HCEC 1CT (cell line): ENCODE results near the gene EXOC6B.

ENCODE experiments used
- DNase-seq: peaks from one replicate; pipeline ENCODE4 v3.0.0-alpha.2; 2017

The EXOC6B gene

DNA sequence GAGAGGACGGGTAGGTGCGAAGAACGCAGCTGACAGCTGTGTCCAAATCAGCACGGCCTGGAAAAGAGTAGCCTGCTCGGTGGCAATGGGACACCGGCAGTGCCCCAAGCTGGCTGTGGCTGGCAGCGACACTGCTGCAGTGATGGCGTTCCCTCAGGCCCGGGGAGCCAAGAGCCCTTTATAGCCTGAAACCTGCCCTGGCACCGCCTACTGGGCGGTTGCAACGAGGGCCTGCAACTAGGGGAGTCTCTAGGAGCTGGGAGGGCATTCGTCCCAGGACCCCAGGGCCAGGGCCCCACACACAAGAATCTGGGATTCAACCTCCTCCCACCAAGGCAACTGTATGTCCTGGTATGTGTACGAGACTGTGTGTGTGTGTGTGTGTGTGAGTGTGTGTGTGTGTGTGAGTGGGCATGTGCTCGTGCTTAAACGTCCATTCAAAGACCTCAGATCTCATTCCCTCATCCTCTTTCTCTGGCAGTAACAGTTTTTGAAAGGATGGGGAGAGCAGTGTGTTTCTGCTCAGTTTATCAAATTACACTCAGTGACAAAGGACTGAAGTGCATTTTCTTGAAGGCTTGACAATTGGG lies 671.4 kb downstream of the EXOC6B start:
- no peak for DNase-seq

DNA sequence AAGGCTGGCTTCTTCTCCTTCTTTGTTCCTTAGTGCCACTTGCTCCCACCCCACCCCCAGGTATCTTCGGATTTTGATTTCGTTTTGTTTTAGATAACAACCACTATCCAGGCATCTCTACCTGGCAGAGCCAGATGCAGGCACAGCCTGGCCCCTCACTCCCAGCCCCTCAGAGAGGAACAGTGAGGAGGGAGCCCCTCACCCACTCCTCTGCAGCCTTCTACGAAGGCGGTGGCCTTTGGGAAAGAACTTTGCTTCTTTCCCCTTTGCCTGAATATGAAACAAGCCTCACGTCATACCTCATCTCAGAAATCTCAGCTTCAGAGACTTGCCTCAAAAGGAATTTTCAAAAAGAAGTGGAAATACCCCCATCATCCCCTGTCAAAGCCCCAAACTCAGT lies 671.9 kb downstream of the EXOC6B start:
- DNase-seq, result no peak

DNA sequence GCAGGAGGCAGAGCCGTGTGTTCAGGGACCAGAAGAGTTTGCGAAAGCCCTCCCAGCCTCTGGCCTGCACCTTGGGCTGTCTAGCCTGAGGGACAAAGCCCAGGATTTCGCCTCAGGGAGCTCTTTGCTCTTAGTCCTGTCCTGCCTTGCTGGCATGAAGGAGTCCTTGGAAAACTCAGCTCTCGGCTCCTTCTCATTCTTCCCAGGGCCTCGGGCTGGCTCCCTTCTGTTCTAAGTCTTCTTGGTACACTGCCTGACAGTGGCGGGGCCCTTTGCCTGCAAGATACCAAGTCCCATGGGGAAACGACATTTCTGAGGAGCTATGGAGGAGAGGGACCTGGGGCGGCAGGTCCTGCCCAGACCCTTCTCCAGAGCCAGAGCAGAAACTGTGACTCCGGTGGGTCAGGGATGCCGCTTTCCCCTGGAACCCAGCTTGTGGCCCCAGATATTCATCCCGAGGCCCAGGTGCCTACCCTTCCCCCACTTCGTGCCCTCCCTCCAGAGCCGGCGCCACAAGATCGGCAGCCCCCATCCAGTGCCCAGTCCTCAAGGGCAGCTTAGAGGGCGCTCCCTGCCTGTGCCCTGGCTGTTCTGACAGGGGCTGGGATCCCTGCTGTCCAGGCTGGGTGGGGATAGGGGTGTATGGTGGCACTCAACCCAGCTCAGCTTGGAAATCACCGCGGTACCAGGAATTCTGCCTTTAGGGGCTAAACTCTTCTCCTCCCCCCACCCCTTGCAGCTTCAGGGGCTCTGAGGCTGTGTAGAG lies 672.6 kb downstream of the EXOC6B start:
- DNase-seq, result no peak

DNA sequence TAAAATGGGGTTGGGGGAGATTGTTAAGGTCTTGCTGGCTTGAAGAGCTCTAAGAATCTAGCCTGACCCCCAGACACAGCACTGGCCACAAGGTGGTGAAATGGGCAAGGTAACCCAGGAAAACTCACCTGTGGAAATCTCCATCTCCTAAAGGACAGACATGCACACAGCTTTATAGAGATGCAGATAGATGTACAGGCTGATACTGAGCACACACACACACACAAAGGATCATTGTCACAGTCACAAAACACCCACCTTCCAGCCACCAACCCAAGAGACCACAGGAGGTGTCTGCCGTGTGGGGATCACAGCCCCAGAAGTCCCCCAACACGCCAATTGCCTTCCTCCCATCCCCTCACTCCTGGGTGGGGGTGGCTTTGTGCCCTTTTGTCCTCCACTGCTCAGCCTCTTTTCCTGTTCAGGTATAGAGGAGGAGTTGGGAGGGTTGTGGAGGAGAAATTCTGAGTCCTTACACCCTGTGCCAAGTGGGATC lies 674.9 kb downstream of the EXOC6B start:
- no peak for DNase-seq

DNA sequence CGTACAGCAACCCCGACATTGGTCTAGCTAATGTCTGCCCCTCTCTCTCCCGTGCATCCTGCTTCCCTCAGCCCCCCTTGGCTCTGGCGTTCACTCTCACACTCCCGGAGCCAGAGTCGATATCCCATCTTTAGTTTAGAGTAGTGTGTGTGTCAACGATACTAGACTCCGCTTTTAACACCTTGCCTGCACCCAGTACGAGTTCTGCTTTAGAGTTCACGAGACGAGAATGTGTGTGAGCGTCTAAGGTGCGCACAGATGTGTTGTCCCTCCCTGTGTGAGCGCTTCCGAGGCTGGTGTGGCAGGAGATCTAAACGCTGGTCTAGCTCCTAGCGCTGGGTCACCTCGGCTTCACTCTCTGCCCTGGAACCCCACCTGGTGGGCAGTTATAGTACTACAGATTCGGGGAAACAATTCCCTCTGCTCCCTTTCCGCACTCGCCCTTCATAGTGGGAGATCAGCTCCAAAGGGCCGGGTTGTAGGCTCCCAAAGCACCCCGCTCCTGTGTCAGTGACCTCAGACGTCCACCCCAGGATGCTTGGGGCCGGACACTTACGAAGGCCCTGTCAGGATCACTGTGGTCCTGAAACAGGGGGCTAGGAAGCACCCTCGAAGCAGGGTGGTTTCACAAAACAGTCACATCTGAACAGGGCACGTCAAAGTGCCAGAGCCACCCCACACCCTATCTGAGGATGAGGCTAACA lies 675.5 kb downstream of the EXOC6B start:
- peak; percentile 60 for DNase-seq

DNA sequence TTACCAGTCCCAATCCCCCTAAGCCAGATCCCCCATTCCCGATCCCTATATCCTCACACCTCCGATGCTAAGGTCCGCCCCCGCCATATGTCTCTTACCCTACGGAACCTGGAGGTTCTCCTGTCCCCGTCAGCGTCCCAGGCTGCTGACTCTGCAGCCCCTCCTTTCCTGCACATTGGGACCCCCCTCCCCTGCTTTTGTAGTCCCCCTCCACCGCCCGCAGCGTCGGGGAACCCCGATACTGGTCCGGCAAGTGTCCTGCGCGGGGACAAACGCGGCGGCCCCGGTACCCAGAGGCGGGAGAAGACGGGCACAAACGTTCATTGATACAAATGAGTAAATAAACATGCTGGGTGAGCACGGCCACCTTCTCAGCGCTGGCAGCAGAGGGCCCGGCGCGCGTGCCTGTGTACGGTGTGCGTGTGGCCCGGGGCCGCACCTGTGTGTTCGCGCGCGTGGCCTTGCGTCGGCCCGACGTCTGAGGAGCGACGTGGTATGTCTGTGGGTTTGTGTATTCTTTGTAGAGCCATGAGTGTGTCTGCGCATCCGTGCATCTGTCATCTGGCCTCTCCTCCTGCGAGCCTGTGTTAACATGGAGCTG lies 676.2 kb downstream of the EXOC6B start:
- DNase-seq, result no peak

DNA sequence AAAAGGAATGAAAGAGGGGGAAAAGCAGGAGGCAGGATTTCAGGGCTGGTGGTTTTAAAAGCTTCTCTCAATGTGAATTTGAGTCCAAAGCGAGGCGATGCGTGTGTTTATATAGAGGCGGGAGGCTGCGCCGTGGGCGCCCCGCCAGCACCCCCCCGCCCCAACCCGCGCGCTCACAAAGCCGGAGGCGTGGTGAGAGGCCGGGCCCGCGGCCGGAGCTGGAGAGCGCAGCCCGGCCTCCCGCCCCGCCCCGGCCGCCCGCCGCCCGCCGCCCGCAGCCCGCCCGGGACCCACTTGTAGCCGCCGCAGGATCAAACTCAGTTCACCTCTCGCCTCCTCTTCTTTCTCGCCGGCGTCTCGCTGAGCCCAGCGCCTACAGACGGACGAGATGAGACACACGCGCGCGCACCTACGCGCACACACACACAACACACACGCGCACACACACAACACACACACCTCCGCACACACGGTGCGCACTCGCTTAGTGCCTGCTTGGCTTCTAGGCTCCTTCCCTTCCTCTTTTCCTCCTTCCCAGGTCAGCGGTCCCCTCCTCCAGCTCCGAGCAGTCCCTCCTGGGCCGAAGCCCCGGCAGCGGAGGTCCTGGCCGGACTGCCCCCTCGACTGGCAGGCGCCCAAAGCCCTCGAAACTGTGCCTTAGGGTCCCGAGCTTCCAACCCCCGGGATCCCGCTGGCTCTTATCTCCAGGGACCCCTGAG lies 676.8 kb downstream of the EXOC6B start:
- DNase-seq, result no peak

DNA sequence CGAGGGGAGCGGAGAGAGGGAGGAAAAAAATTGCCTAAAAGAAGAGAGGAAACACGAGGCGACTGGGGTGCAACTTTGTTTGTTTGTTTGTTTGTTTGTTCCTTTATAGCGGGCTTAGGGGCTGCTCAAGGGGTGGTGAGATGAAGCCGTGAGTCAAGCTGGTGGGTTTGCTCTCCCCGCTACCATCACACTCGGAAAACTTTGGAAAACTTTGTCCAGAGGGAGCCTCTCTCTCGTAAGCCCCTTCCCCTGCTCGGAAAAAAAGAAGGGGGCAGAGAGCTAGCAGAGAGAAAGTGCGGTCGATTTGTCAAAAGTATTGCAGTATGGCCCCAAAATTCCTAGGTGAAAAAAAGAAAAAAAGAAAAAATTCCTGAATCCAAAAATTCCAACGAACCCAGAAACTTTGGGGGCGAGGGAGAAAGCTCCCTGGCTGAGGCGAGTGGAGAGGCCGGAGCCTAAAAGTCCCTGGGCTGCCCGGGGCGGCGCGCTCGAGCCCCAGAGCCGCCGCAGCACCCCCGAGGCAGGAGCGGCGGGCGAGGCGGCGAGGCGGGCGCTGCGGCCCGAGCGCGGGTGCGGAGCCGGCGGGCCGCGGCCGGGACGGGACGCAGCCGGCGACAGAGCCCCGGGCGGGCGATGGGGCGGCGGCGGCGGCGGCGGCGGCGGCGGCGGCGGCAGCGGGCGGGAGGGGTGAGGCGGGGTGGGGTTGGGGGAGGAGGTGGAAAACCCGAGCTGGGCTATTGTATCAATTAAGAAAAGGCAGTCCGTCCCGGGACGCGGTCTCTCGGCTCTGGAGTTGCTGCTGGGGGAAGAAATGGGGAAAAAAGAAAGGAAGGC lies 677.6 kb downstream of the EXOC6B start:
- DNase-seq, result peak; percentile 8

DNA sequence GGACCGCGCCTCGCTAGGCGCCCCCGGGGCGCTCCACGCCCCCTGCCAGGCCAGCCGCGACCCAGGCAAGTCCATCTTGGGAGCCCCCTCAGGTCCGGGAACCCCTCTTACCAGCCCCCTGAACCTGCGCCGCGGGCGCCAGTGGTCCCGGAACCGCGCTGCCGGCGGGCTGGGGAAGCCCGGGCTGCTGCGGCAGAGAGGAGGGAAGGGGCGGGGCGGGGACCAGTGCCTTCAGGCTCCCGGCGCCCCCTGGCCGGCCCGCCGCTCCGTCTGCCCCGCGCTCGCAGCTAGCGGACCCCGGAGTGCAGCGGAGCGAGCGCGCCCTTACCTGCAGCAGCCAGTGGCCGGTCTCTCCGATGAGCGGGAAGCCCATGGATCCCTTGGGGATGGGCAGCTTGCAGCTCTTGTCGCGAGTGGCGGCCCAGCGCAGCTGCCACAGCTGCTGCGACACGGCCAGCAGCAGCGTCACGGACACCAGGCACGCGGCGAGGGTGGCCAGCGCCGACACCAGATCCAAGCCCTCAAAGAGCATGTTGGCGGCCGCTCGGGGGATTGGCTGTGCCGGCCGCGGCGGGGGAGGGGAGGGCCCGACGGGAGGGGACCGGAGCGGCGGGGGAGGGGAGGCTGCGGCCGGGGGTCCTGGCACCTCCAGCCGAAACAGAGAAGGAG lies 678.4 kb downstream of the EXOC6B start, which contains the start of gene CYP26B1:
TSS of gene CYP26B1 (minus strand) at position 560 of the 669 bp plus-strand sequence. CDS start at position 532, 28 bp downstream.
- DNase-seq, result no peak

DNA sequence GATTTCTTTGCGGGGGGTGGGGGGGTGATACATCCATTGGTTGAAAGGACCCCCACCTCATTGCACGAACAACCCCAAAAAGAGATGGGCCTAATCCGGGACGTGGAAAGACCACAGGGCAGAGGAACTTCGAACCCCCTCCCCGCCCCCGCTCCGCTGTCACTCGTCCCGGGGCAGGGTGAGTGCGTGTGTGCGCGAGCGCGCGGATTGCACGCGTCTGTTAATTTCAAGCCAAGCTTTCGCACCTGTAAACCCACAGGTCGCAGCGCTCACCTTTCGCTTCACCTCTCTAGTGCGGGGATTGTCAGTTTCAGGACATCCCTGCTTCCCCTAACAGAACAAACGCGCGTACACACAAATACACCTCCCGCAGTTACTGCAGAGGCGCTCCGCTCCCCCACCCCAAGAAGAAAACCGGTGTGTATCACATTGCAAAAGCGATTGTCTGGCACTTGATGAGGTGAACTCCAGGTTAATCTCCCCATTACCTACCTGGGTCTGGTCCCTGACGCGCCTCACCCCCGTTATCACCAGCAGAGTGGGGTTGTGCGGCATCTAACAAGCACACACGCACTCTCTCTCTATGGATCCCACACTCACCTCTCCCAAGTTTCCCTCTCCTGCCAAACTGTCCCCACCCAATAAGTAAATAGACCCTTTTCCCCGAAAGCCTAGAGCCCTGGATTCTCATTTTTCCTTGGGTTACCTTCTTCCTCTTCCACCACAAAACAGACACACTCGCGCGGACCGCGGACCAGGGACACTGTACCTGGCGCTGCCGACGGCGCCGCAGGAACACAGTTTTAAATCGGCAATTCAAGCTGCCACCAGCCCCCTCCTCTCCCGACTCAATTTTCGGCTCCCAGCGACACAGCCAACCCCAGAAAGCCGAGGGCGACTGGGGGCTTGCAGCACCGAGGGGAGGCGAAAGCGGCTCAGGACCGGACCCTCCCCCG lies 679.2 kb downstream of the EXOC6B start:
- DNase-seq, result no peak

DNA sequence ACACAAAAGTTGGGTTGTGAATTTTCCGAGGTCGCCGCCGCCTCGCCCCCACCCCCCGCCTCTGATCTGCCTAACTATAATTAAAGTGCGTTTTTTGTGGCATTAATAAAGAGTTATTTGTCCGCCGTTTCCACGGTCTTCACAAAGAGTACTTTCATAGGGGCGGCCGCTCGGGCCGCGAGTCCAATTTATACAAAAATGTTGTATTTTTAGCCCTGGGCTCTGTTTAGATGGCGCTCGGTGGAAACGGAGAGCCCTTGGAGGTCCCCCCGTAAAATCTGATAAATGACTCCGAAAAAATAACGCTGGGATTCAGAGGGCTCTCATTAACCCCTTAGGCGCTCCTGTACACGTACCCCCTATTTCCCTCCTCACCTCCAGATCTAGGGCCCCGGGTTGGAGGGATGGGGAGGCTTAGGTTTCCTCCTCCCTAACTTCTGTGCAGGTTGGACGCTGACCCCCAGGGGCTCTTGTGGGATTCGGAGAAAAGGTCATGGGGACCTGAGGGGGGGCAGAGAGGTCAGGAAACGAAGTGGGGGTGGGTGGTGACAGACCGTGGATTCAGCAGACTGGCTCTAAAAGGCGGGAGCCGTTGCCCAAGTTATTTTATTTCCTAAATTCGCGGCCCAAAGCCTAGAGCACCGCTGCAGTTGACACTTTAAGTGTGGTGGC lies 680.0 kb downstream of the EXOC6B start:
- DNase-seq, result no peak

DNA sequence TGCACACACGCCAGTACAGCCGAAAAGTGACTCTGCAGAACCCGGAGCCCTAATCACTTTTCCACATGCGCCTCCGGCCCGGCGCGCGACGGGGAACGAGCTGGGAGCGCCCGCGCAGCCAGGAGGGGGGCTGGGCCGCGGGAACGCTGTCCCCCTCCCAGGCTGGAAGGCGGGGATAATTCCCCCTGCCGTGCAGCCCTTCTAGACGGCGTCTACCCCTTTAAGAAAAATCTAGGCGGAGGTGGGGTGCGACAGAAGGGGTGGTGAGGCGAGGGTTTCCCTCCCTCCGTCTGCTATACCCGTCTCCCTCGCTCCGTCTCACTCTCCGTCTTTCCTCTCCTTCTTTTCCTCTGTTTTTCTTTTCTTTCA lies 680.6 kb downstream of the EXOC6B start:
- no peak for DNase-seq

DNA sequence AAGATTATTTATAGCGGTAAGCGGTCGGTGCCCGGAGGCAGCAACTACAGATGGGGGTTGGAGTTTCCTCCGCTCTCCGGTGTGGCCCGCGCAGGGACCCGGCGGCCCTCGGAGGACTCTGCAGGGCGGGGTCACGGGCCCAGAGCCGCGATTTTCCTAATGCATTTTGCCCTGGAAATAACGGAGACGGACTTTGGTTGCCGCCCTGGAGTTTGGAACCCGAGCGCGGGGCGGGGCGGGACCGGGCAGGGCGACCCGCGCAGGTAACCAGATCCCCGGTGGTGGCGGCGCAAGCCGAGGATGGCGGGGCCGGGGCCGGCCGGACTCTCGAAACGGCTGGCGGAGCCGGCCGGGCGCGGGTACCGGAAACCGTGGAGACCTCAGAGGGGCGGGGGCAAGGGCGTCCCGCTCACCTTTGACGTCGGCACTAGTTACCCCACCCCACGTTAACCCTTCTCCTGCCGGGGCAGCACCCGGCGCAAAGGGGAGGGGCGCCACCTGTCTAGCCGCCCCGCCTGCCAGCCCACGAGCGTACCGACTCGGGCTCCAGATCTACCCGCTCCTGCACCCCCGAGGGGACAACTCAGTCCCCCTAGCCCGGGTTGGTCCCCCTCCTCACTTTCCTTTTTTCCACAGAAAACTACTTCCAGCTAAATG lies 681.1 kb downstream of the EXOC6B start:
- no peak for DNase-seq

DNA sequence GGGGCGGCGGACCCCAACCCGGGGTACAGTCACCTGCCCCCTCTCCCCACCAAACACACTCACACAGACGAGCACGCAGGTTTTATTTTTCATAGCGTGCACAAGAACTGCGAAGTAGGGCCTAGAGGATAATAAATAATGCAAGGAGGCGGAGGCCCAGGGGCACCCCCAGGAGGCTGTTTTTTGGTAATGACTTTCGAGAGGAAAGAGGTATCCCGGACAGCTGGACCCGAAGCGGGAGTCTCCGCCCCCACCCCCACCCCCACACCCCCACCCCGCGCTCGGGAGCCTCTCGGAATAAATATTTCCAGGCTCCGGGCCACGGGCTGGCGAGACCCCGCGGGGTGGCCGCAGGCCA lies 681.6 kb downstream of the EXOC6B start:
- no peak for DNase-seq

DNA sequence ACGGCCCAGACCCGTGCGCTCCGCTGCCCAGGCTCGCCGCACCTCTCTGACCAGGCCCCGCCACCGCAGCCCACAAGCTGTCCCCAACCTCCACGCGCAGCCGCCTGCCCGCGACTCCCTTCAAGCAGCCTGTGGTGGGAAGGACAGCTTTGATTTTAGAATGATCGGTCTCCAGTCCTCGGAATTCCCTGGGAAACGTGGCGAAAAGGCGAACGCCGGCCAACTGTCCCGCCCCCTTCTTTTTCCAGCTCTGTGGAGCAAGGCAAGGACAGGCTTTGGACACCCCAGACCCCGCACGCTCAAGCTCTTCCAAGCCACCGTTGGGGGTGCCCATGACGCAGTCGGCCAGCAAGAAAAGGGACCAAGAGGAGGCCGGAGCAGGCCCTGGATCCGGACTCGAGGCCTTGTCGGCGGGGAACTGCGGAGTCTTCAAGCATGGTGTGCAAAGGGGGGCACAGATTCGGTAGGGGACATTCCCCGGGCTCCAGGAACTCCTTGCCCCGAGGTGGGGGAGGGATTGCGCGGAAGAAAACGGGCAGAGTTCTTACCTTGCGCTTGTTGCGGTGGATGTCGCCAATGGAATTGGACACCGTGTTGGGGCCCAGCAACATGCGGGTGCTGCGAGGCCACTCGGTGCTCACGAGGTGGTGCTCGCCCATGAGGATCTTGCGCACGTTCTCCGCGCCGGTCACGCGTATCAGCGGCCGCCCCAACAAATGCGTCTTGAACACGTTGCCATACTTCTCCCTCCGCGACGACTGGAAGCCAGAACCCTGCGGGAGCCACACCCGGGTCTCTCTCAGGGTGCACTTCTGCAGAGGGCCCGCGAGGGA lies 682.2 kb downstream of the EXOC6B start:
- no peak for DNase-seq

DNA sequence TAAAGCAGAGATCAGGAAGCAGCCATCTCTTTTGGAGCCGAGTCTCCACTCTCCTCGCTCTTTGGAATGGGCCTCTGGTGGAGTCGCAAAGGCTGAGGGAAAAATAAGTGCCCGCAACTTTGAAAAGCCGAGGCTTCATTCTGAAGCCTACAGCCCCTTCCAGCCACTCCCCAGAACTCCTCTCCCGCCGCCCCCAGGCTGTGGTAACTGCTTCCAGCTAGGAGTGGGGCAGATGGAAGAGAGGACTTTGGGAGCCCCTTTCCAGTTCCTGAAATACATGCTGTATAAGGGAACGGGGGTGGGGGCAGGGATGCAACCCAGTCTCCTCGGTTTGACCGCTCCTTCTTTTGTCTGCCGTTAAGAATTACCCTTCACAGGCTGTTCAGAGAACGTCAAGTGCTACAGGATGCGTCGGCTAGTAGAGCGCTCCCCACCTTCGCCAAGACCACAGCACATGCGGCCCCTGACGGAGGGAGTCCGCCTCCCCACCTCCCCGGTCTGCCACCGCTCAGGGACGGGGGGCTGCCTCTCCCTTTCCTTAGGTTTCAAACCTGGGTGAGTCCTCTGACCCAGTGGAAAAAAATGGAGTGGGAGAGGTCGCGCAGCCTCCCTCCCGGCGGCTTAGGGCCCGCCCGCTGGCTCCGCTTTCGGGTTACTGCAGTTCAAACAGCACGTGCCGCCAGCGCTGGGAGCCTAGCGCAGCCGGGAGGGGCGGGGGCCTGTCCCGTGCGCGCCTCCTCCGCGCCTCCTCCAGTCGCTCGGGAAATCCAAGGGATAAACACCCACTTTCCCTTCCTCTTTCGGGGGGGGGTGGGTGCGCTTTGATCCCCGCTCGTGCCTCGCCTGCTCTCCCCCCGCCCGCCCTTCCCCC lies 683.0 kb downstream of the EXOC6B start:
- no peak for DNase-seq

DNA sequence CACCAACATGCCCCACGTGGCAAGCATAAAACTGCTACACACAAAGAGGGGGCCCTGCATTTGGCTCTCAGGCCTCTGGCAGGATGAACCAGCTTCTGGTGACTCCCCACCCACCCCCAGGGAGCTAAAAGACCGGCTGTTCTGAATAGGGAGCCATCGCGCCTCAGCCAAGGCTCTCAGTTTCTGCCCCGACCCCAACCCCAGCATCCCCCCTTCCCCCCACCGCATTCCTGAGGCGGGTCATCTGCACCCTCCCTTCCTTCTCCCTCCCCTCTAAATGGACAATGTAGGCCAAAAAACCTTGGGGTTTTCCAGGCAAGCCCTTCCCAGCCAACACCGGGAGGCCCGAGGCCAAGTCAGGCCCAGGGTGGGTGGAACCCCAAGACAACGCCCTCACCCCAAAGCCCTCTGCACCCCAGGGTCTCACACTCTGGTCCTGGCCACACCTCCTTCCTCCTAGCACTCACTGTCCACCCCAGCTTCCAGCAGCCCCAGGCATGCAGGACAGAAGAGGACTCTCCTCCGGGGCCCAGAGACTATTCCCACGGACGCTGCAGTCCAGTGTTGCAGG lies 683.9 kb downstream of the EXOC6B start:
- no peak for DNase-seq
